GM18858 (cell line): ENCODE measurements around the gene CEMP1.
"Not testable (repeated sequence)": the region's sequence is repeated elsewhere in the genome, so short reads cannot be mapped to it uniquely, and the experiment has no call there.

Experiments used
- ATAC-seq: cut with Tn5 transposase; IDR thresholded peaks from one replicate; pipeline ENCODE4 v1.9.1; 2021; ENCODE audit not compliant: unreplicated experiment

Gene CEMP1

DNA sequence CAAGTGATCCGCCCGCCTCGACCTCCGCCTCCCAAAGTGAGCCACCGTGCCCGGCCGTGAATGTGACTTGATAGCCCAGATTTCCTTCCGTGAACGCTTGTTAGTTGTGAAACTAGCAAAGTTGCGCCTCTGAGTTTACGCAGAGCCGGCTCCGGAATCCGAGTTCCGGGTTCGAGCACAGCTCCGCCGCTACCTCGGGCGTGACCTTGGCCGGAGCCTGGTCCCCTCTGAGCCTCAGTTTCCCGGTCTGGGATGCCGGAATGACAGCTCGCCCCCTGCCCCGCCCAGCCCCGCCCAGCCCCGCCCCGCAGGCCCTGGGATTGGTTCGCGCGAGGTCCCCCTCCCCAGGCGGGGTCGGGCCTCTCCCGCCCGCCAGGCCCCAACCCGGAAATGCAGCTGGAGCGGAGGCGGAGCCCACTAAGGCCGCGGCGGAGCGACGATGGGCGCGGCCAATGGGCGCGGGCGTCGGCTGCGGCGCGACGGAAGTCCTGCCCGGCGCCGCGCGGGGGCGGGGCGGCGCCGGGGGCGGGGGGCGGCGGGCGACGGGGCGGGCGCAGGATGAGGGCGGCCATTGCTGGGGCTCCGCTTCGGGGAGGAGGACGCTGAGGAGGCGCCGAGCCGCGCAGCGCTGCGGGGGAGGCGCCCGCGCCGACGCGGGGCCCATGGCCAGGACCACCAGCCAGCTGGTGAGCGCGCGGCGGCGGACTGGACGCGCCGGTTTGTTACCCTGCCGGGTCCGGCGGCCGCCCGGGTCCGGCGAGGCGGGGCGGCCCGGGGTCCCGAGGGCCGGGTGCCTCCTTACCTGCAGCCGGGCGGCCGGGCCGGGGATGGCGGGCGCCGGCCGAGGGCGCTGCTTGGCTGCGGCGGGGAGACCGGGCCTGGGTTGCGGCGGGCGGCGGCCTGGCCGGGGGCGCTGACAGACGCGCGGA is 6.5 kb upstream of the CEMP1 start, which contains the start of gene PDPK1:
Gene PDPK1 (plus strand): TSS at position 571 of the 929 bp plus-strand sequence. CDS start 92 bp downstream, at position 663.
- ATAC-seq: peak; percentile 61

DNA sequence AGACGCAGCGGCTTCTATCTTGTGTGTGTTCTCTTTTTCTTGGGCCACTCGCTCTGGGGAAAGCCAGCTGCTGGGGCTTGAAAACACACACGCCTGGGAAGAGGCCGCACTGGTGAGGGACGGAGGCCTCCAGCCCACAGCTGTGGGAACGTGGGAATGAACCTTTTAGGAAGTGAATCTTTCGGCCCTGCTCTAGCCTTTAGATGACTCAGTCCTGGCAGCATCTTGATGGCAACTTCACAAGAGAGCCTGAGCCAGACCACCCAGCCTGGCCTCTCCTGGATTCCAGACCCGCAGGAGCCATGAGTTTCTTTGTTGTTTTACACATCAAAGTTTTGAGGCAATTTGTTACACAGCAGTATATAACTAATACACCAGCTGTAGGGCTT is 4.4 kb upstream of the CEMP1 start:
- ATAC-seq: no peak

DNA sequence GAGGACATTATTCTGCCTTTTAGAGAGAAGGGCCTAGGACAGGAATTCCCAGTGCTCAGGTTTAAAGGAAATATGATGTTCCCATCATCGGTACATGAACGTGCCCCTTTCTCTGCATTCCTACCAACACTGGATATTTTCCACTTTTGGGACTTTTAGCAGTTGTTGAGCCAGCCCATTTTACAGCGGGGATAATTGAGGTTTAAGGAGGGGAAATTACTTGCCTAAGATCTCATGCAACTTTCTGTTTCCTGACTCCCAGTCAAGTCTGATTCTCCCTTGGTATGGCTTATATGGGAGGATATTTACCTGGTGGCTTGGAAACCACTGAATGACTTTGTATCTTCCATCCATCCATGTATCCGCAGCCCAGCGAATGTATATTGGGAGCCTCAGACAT is 3.1 kb upstream of the CEMP1 start:
- not testable (repeated sequence) for ATAC-seq

DNA sequence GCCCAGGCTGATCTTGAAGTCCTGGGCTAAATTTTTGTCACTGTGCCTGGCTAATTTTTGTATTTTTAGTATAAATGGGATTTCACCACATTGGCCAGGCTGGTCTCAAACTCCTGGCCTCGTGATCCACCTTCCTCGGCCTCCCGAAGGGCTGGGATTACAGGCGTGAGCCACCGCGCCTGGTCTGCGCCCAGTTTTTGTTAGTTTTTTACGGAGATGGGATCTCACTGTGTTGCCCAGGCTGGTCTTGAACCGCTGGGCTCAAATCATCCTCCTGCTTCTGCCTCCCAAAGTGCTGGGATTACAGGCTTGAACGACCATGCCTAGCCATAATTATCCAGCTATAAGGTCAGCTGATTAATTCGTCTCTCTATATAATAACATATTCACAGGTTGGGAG is 2.7 kb upstream of the CEMP1 start:
- ATAC-seq: no peak

DNA sequence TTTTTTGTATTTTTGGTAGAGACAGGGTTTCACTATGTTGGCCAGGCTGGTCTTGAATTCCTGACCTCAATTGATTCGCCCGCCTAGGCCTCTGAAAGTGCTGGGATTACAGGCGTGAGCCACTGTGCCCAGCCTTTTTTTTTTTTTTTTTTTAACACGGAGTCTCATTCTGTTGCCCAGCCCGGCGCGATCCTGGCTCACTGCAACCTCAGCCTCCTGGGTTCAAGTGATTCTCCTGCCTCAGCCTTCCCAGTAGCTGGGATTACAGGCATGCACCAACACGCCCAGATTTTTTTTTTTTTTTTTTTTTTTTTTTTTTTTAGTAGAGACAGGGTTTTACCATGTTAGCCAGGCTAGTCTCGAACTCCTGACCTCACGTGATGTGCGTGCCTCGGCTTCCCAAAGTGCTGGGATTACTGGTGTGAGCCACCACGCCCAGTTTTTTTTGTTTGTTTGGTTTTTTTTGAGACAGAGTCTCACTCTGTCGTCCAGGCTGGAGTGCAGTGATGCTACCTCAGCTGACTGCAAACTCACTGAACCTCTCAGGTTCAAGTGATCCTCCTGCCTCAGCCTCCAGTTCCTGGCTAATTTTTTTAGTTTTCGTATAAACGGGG is 2.0 kb upstream of the CEMP1 start:
- not testable (repeated sequence) for ATAC-seq

DNA sequence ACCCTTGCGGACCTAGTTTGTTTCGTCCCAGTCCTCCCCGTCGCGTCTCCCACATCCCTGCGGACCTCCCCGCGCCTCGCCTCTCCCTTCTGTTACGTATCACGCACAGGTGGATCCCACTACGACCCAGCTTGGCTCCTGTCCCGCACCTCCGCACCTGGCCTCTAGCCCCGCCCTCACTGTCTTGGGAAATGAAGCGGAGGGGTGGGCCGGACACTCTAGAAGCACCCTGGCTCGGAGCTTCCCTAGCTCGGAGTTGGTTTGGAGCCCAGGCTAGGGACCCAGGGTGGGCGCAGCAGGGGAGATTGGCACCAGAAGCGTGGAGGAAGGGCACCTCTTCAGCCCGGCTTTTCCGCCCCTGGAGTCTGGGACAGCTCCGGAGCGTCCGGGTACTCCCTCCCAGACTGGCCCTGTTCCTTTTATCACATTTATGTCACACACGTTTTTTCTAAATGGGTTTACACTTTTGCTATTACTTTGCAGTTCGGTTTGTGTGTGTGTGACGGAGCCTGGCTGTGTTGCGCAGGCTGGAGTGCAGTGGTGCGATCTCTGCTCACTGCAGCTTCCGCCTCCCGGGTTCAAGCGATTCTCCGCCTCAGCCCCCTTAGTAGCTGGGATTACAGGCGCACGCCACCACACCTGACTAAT is 1.4 kb upstream of the CEMP1 start:
- no peak for ATAC-seq

DNA sequence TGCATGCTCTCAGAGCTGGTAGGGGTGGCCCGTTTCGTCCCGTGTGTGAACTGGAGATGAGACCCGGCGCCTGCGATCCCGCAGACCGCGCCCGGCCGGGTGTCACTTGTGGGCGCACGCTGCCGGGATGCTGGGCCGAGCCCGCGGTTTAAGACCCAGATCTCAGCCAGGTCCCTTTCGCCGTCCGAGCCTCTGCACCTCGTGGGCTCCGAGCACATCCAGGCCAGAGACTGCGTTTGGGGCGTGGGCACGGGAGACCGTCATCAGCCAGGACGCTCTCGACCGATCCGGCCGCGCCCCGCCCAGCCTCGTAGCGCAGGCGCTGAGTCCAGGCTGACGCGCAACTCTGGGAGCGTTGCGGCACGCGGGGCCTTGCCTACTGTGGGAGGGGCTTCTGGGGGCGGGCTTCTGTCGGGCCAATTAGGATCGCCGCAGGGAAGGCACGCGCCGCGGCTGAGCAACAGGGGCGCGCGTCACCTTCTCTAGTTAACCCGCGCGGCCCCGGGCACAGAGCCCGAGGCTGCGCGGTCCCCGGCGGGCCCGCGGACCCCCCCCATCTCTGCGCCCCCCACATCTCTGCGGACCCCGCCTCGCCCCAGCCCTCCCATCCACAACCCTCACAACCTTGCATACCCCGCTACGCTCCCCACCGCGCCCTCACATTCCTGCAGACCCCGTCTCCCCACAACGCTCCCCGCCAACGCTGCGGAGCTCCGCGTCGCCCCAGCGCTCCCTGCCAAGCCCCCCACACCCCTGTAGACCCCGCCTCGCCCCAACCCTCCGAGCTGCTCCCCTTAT is 687 bp upstream of the CEMP1 start:
- peak; percentile 63 for ATAC-seq

DNA sequence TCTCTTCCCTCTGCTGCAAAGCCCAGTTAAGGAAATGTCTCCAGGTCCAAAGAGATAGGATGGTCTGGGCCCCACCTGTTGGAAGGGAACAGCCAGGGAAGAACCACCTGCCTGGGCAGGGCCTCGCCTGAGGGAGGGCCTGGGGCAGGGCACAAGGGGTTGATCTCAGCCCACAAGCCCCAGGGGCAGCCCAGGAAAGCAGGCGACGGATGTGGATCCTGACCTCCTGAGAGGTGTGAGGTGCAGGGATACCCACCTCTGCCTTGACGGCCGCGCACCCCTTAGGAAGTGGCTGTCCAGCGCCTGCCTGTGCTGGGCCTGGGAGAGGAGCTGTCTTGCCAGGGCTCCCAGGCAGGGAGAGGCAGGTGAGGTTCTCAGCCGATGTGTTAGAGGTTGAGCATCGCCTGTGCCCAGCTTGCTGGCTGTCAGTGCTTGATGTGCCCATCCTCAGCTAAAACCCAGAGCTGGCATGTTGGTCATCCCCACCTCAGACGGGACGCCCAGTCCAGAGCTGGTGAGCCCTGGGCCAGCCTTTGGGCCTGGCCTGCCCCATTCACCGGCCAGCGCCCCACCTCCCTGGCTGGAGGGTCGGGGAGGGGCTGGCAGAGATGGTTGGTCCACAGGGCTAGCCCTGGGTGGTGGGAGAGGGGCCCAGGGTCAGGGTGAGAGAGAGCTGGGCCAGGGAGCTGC is 434 bp downstream of the CEMP1 start:
- no peak for ATAC-seq

DNA sequence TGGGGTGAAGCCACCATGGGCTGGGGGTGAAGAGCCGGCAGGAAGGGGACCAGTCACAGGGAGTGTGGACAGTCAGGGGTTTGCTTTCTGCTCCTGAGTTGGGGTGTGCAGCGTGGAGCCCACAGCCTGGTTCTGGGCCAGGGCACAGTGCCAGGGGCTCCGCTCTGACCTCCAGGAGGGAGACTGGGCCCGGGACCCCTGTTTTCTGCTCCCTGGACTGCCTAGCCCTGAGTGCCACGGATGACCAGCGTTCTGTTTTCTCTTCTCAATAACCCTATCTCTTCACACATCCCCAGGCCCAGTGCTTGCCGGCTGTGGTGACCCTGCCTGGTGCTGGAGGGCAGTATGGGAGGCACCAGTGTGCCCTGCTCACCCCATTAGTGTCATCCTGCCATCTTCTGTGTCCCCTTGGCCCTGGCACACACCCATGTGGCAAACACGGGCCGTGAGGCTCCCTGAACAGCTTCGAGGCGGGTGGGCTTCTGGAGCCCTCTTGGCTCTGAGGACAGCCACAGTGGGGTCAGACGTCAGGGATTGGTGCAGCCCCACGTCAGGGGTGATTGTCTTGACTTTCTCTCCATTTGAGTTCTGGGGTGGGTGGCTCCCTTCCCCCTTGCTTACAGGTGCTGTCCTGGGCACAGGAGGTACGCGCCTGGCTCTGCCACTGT is 1.1 kb downstream of the CEMP1 start:
- no peak for ATAC-seq

DNA sequence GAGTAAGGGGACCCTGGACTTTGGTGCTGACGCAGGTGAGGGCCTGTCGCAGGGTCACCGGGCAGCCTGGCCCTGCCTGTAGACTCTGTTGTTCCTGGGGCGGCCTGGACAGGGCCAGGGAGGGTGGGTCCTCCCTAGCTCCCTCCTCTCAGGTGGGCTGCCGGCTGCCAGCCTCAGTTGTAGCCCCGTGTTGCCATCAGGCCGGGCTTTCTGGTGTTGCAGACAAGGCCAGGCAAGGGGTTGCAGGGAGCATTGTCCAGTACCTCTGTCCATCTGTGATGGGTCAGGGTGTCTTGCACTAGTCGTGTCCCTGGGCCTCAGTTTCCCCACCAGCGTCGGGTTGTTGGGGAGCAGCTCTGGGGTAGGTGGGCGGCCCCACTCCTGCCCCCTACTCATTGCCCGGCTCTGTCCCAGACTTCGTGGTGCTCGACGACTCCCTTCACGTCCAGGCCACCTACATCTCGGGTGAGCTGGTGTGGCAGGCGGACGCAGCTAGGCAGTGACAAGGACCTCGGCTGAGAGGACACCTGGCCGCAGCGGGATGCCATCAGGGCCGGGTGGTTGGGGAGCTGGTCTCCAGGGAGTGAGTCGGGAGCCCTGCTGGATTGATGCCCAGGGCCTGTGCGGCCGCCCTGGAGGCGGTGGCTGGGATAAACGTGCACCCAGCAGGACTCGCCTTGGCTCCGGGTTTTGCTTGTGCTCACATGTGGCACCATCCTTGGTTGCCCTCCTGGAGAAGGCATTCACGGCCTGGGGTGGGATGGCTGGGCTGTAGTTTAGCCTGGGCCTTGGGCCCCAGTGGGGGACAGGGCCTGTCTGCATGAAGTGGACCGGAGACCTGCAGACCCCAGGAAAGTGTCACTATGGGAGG is 1.9 kb downstream of the CEMP1 start:
- ATAC-seq: no peak

DNA sequence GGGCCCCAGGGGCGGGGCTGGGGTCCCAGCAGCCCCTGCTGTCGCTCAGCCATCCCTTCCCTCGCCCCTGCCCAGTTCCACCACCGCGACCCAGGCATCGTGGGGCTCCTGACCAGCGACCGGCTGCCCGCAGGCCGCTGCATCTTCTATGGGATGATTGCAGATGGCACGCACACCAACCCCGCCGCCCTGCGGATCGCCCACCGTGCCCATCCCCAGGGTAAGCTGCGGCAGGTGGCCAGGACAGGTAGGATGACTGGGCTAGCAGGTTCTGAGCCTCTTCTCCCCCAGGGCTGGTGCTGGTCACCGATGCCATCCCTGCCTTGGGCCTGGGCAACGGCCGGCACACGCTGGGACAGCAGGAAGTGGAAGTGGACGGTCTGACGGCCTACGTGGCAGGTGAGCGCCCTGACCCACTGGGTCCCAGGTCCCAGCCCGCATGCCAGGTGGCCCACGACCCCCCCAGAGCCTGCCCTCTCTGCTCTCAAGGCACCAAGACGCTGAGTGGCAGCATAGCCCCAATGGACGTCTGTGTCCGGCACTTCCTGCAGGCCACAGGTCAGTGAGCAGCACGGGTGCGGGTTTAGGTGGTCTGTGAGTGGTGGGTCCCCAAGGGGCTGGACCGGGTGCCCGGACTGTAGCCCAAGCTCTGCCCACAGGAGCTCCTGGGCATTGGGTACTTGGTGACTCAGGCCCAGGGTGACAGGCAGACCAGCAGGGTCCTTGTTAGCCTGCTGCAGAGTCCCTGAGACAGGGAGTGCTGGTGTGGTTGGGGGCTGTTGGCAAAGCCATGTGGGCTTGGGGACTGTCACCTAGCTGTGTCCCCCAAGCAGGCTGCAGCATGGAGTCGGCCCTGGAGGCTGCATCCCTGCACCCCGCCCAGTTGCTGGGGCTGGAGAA is 2.8 kb downstream of the CEMP1 start:
- no peak for ATAC-seq

DNA sequence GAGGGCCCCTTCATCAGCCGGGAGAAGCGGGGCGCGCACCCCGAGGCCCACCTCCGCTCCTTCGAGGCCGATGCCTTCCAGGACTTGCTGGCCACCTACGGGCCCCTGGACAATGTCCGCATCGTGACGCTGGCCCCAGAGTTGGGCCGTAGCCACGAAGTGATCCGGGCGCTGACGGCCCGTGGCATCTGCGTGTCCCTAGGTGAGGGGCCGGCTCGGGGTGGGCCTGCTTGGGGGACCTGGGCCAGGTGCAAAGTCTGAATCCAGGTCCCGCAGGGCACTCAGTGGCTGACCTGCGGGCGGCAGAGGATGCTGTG is 3.5 kb downstream of the CEMP1 start:
- no peak for ATAC-seq

DNA sequence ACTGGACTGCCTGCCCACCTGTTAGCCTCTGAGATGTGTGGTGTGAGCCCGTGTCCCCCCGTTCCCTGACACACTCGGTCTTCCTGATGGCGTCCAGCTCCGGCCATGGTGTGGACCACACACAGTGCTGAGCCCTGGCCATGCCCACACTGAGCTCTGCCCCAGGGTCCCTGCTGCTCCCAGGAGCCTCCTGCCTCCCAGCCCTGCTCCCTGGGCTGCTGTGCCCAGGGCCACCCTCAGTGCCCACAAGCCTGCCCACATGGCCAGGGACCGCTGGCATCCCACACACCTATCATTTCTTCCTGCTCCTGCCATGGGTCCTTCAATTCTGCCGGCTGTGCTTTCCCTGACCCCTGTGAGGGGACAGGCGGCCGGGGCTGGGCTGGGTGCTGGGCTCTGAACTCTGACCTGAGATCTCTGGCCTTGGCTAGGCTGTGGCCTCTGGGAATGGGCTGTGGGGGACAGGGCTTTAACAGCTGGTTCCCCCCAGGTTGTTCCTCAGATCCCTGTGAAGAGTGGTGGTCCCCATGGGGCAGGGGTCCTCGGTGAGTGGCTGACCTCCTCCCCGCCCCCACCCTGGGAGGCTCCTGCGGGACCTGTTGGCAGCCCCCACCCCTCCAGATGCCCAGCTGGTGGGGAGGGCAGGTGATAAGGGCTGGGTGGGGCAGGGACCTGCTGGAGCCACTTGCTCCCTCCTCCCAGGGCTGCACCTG is 4.0 kb downstream of the CEMP1 start:
- ATAC-seq: no peak

DNA sequence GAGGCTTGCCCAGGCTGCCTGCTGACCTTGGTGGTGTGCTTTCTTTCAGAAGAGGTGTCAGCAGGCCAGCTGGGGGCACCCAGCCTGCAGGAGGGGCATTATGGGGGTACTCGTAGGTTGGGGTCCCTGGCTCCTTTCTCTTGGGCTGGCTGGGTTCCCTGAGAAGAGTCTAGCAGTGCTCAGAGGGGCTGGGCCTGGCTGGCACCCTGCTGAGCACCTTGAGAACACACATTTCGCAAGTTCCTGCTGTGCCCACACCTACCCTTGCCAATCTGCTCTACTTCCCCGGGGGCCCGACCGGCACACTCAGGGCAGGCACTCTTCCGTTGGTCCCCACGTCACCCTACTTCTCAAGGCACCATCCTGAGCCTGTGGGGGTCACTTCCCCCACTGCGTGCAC is 5.1 kb downstream of the CEMP1 start:
- no peak for ATAC-seq

DNA sequence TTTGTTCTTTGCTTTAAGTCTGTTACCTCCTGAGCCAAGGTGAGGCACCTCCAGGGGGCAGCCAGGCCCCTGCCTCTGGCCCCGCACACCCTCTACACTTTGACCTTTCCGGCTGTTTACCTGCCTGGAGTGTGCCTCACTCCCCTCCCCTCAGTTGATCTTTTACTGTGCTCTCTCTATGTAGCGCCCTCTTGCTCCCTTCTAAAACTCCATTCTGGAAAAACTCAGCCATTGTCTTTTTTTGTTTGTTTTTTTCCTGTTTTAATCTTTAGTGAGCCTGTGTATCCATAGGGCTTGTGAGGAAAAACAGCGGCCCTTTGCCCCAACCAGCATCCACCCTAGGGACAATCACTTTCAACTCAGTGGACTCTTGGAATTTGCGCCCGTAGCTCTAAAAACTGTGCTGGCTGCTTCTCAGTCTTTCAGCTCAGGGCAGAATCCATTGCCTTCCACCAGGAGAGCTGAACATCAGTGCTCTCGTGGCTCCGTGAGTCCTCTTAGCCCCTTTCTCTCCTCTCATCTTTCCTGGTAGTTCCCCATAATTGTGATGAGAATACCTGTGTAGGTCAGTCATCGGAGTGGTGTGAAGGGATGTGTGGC is 6.8 kb downstream of the CEMP1 start:
- ATAC-seq: no peak

DNA sequence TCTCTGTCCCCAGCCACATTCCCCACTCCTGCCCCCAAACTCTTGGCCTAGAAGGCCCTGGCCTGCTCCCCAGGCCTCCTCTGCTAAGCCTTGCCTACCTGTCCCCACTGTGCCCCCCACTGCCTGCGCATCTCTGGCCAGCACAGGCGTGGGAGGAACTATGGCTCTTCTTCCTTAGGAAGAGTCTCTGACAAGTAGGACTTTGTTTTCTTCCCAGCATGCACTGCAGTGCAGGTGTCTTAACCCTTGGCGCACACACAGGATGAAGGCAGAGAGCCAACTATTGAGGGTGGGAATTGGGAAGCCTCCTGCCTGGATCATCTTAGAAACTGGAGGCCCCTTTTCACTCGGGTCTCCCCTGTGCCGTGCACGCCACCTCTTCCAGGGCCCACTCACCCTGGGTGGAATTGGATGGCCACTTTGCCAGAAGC is 7.4 kb downstream of the CEMP1 start:
- no peak for ATAC-seq
